Endodermal cell (in vitro differentiated cells): Measurements from ENCODE around the gene TMPRSS9. TPM values are rescaled to one million over a fixed set of nuclear protein-coding genes. Genes with fewer than 3 reads are reported as not detected.
A peak's percentile ranks its signal among the peaks of the same experiment; 100 is the strongest.

Experiments used
- DNase-seq: peaks from one replicate; pipeline ENCODE4 v3.0.0-alpha.2; 2017
- H3K27ac ChIP-seq: 2 replicates; pipeline ENCODE4 v1.5.1; 2013; ENCODE audit warnings: mild to moderate bottlenecking, low read depth, low read length, moderate library complexity
- H3K27me3 ChIP-seq: 2 replicates; pipeline ENCODE4 v1.6.1; 2013; ENCODE audit warnings: mild to moderate bottlenecking, low read length, moderate library complexity; ENCODE audit not compliant: insufficient read depth, control insufficient read depth, poor library complexity, severe bottlenecking
- H3K36me3 ChIP-seq: 2 replicates; pipeline ENCODE4 v1.7.0; 2013; ENCODE audit warnings: mild to moderate bottlenecking, low read length, moderate library complexity; ENCODE audit not compliant: control insufficient read depth, insufficient read depth
- H3K4me1 ChIP-seq: one replicate; pipeline ENCODE4 v1.7.0; 2013; ENCODE audit warnings: low read length; ENCODE audit not compliant: control insufficient read depth, insufficient read depth
- H3K4me3 ChIP-seq: 2 replicates; pipeline ENCODE4 v1.5.1; 2013; ENCODE audit warnings: mild to moderate bottlenecking, low read length, moderate library complexity
- H3K9ac ChIP-seq: 2 replicates; pipeline ENCODE4 v1.6.1; 2013; ENCODE audit warnings: mild to moderate bottlenecking, low read length, moderate library complexity; ENCODE audit not compliant: poor library complexity, severe bottlenecking; ENCODE audit errors: extremely low read depth
- H3K9me3 ChIP-seq: 2 replicates; pipeline ENCODE4 v1.6.1; 2013; ENCODE audit warnings: mild to moderate bottlenecking, low read length, moderate library complexity; ENCODE audit not compliant: control insufficient read depth
- H3K27ac Mint-ChIP-seq: 2 replicates; pipeline ENCODE4 v1.8.0; 2020; ENCODE audit warnings: mixed read lengths
- H3K27me3 Mint-ChIP-seq: 2 replicates; pipeline ENCODE4 v1.8.0; 2021; ENCODE audit warnings: mild to moderate bottlenecking, mixed read lengths; ENCODE audit not compliant: insufficient read depth
- H3K36me3 Mint-ChIP-seq: 2 replicates; pipeline ENCODE4 v1.8.0; 2020; ENCODE audit warnings: low read depth, mixed read lengths
- H3K4me1 Mint-ChIP-seq: 2 replicates; pipeline ENCODE4 v1.8.0; 2020; ENCODE audit warnings: mixed read lengths
- H3K4me3 Mint-ChIP-seq: 2 replicates; pipeline ENCODE4 v1.8.0; 2020; ENCODE audit warnings: mild to moderate bottlenecking, moderate library complexity, mixed read lengths
- H3K9me3 Mint-ChIP-seq: 2 replicates; pipeline ENCODE4 v1.8.0; 2020; ENCODE audit warnings: mild to moderate bottlenecking, mixed read lengths
- CTCF ChIP-seq: fragments of 200-600 bp; sonication (generic); conservative IDR thresholded peaks from 2 replicates; pipeline ENCODE4 v1.5.0; 2021; ENCODE audit warnings: antibody characterized with exemption, mild to moderate bottlenecking
- WGBS, 2 experiments: methylation state at CpG; one replicate each; pipeline versions ENCODE4 v1.1.5 to v1.1.7; 2013; ENCODE audit warnings: missing lambda C conversion rate in 2 of 2, mixed read lengths in 1 of 2; ENCODE audit not compliant: insufficient coverage in 1 of 2, insufficient read length in 1 of 2; 5-methylcytosine and 5-hydroxymethylcytosine counted together
- total RNA-seq, 2 donors: library from RNA; stranded (reverse); fragmentation: NEBNext Ultra II Directional in 1 of 2; extraction: Animal tissue kit (Norgen Biotek cat#: 25700) in 1 of 2; gene quantifications; 2 replicates in 1 of 2; 3 replicates in 1 of 2; pipeline ENCODE4 v1.2.1, GENCODE V29; 2021

The TMPRSS9 gene
- total RNA-seq, 2 donors from 2014 or later, result 0.73 to 1.2 TPM

DNA sequence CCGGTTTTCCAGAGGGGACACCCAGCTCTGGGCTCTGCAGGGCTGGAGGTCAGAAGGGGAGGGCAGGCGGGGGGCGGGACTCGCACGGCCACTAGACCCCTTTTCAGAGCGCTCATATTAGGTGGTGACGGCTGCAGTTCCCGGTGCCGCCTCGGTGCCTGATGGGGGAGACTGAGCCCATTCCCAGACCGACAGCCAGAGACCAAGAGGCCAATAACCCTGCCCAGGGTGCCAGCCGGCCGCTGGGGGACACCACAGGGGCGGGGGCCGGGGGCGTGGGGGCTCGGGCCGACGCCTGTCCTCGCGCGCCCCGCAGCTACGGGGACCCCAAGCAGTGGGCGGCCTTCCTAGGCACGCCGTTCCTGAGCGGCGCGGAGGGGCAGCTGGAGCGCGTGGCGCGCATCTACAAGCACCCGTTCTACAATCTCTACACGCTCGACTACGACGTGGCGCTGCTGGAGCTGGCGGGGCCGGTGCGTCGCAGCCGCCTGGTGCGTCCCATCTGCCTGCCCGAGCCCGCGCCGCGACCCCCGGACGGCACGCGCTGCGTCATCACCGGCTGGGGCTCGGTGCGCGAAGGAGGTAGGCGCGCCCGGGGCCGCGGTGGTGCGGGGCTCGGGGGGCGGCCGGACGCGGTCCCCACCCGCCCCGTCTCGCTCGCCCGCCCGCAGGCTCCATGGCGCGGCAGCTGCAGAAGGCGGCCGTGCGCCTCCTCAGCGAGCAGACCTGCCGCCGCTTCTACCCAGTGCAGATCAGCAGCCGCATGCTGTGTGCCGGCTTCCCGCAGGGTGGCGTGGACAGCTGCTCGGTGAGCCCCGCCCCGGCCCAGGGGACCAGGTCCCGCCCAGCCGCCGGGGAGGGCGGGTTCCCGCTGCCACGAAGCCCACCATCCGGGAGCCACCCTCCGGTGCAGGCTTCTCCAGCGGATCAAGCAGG lies 64.9 kb downstream of the TMPRSS9 start:
- H3K27ac ChIP-seq, result no peak overlapping the region
- 11 to 16% methylated on average over 16 to 101 of the region's 101 CpGs for WGBS, 2 experiments

GRCh38 chr19:2425622-2426581 lies 65.8 kb downstream of the TMPRSS9 start:
- Histone ChIP-seq H3K4me1 (no peaks in the 10 kb centered on the region), H3K36me3 (peaks cover 9% of the 10 kb centered on the region), H3K27ac (no peak overlapping the region), H3K9me3 (no peaks in the 10 kb centered on the region), H3K9ac (no peak overlapping the region), H3K27me3 (no peaks in the 10 kb centered on the region), H3K4me3 (peak overlapping the region; percentile 92)
- Mint-ChIP-seq H3K4me1 (peaks cover 11% of the 10 kb centered on the region), H3K27me3 (no peaks in the 10 kb centered on the region), H3K27ac (peak overlapping the region; percentile 99), H3K9me3 (no peaks in the 10 kb centered on the region), H3K36me3 (peaks cover 11% of the 10 kb centered on the region), H3K4me3 (peak overlapping the region; percentile 86)
- WGBS, 2 experiments, result 75 to 79% methylated on average over 22 to 27 of the region's 29 CpGs
- no peak for TF ChIP-seq CTCF
- DNase-seq, result peak; percentile 56

More for the DNA sequence above, 64.9 kb downstream of the TMPRSS9 start:
- Mint-ChIP-seq H3K4me3 (peak overlapping the region; percentile 86), H3K27me3 (no peaks in the 10 kb centered on the region), H3K9me3 (no peaks in the 10 kb centered on the region), H3K27ac (no peak overlapping the region), H3K36me3 (peaks cover 5% of the 10 kb centered on the region), H3K4me1 (peaks cover 11% of the 10 kb centered on the region)
- no peaks in the 10 kb centered on the region for H3K9me3 ChIP-seq
- peak overlapping the region; percentile 56 for H3K4me3 ChIP-seq
- H3K9ac ChIP-seq, result no peak overlapping the region
- peak; percentile 71 for TF ChIP-seq CTCF
- DNase-seq, result peak; percentile 91
- no peaks in the 10 kb centered on the region for H3K27me3 ChIP-seq
- H3K36me3 ChIP-seq, result peaks cover 9% of the 10 kb centered on the region
- no peaks in the 10 kb centered on the region for H3K4me1 ChIP-seq
